Panc1 (cell line): ENCODE measurements around the gene SELL. TPM values are rescaled to one million over a fixed set of nuclear protein-coding genes. Genes with fewer than 3 reads are reported as not detected.

ENCODE experiments used
- ATAC-seq: fragments of 200-7000 bp; cut with Tn5 transposase; 2 replicates; pipeline ENCODE4 v1.9.1; 2020; ENCODE audit warnings: mild to moderate bottlenecking, moderate library complexity
- BruUV-seq: library from RNA; stranded (reverse); fragments of 400-500 nt; replicated peaks from 2 replicates; lab custom pipeline; 2021; lab: Mats Ljungman, UMichigan
- CTCF ChIA-PET: fragments of 300-600 bp; sonication (Branson Sonifier 250); formaldehyde crosslinking; loops from one replicate; lab custom pipeline; 2022; ENCODE audit warnings: antibody characterized with exemption; lab: Charles Lee
- POLR2A ChIA-PET: fragments of 300-600 bp; sonication (Branson Sonifier 250); formaldehyde crosslinking; loops from one replicate; lab custom pipeline; 2022; ENCODE audit warnings: antibody characterized with exemption; lab: Charles Lee
- DNase-seq: peaks from one replicate; pipeline ENCODE4 v3.0.0-alpha.2; 2010; ENCODE audit warnings: low read depth, low spot score
- H3K27ac ChIP-seq: 2 replicates; pipeline ENCODE4 v1.5.1; 2011; ENCODE audit warnings: mild to moderate bottlenecking, low read length, inconsistent platforms
- H3K27me3 ChIP-seq: fragments of 200-500 bp; sonication (Bioruptor generic); 2 replicates; pipeline ENCODE4 v1.6.0; 2014; ENCODE audit warnings: low read length, inconsistent platforms; ENCODE audit not compliant: control insufficient read depth, insufficient read depth
- H3K36me3 ChIP-seq: fragments of 200-500 bp; sonication (Bioruptor generic); 2 replicates; pipeline ENCODE4 v1.5.1; 2014; ENCODE audit warnings: inconsistent platforms, mild to moderate bottlenecking, low read length, moderate library complexity; ENCODE audit not compliant: control insufficient read depth, insufficient read depth
- H3K4me1 ChIP-seq: 2 replicates; pipeline ENCODE4 v1.5.1; 2011; ENCODE audit warnings: inconsistent platforms, mild to moderate bottlenecking, low read length, moderate library complexity; ENCODE audit not compliant: control insufficient read depth, insufficient read depth
- H3K4me3 ChIP-seq, 2 experiments: 2 replicates each; pipeline ENCODE4 v1.5.1; 2011 to 2012; ENCODE audit warnings: low read depth in 2 of 2, low read length in 2 of 2, mild to moderate bottlenecking in 2 of 2, inconsistent platforms in 1 of 2, moderate library complexity in 1 of 2
- H3K9me3 ChIP-seq: fragments of 200-500 bp; sonication (Bioruptor generic); 2 replicates; pipeline ENCODE4 v1.5.1; 2014; ENCODE audit warnings: low read depth, mild to moderate bottlenecking, inconsistent platforms, low read length, moderate library complexity; ENCODE audit not compliant: control insufficient read depth, insufficient read depth
- CTCF ChIP-seq: fragments of 450-650 bp; IDR thresholded peaks from 2 replicates; pipeline ENCODE4 v1.5.1; 2017; ENCODE audit warnings: mild to moderate bottlenecking
- POLR2AphosphoS5 ChIP-seq: IDR thresholded peaks from 2 replicates; pipeline ENCODE4 v1.6.1; 2012; ENCODE audit warnings: mild to moderate bottlenecking, low read depth, low read length, moderate library complexity
- SIN3A ChIP-seq: IDR thresholded peaks from 2 replicates; pipeline ENCODE4 v1.6.1; 2012; ENCODE audit warnings: low read depth, mild to moderate bottlenecking, low read length, moderate library complexity, borderline replicate concordance; ENCODE audit not compliant: insufficient read depth
- TCF7L2 ChIP-seq: IDR thresholded peaks from 2 replicates; pipeline ENCODE4 v1.6.1; 2011; ENCODE audit warnings: mild to moderate bottlenecking, low read depth, low read length, inconsistent platforms
- in situ Hi-C: cut with HindIII; loops from 2 replicates; pipeline ENCODE4 v1.10.0; 2016; ENCODE audit warnings: low sequenced_read_pairs, low pct_unique_long_range_greater_than_20kb
- intact Hi-C: fragments of 100-400 bp; cut with micrococcal nuclease; formaldehyde crosslinking; loops from one replicate; pipeline ENCODE4 v1.10.0; 2022; ENCODE audit not compliant: unreplicated experiment
- total RNA-seq: library from RNA; stranded (reverse); gene quantifications from one replicate; pipeline ENCODE4 v1.2.1, GENCODE V29; 2021; ENCODE audit not compliant: unreplicated experiment
- TF ChIP-seq, protein P1 (sequence below), 2 experiments: IDR thresholded peaks; 2 replicates each; pipeline ENCODE4 v1.6.1; 2011 to 2012; ENCODE audit warnings: low read depth in 2 of 2, control low read depth in 1 of 2, low read length in 1 of 2, mild to moderate bottlenecking in 1 of 2, moderate library complexity in 1 of 2; ENCODE audit not compliant: insufficient read depth in 1 of 2

Gene SELL
- total RNA-seq, 1 experiment from 2014 or later, result 0.31 TPM

DNA sequence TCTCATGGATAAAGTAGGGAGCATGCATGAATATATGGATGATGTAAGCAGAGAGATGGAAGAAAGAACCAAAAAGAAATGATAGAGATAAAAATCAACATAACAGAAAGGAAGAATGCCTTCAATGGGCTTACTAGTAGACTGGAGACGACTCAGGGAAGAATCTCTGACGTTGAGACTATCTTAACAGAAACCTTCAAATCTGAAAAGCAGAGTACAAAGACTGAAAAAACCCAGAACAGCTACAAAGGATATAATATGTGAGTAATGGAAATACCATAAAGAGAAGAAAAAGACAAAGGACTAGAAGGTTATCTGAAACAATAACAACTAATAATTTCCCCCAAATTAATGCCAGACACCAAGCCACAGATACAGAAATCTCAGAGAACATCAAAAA, 63.2 kb downstream of the SELL start:
- DNase-seq (no peak), ATAC-seq (no peak)
- no peaks in the 10 kb centered on the region for H3K4me1 ChIP-seq
- H3K27me3 ChIP-seq, result peaks cover 4% of the 10 kb centered on the region; the same call in 1 of the 2 replicates
- H3K9me3 ChIP-seq, result no peaks in the 10 kb centered on the region
- no peaks in the 10 kb centered on the region for H3K36me3 ChIP-seq
- in situ Hi-C loops, result no loop called here
- POLR2A ChIA-PET, result no interaction called here
- intact Hi-C loops, result no loop called here
- TF ChIP-seq CTCF, result no peak
- TF ChIP-seq, protein P1, sequence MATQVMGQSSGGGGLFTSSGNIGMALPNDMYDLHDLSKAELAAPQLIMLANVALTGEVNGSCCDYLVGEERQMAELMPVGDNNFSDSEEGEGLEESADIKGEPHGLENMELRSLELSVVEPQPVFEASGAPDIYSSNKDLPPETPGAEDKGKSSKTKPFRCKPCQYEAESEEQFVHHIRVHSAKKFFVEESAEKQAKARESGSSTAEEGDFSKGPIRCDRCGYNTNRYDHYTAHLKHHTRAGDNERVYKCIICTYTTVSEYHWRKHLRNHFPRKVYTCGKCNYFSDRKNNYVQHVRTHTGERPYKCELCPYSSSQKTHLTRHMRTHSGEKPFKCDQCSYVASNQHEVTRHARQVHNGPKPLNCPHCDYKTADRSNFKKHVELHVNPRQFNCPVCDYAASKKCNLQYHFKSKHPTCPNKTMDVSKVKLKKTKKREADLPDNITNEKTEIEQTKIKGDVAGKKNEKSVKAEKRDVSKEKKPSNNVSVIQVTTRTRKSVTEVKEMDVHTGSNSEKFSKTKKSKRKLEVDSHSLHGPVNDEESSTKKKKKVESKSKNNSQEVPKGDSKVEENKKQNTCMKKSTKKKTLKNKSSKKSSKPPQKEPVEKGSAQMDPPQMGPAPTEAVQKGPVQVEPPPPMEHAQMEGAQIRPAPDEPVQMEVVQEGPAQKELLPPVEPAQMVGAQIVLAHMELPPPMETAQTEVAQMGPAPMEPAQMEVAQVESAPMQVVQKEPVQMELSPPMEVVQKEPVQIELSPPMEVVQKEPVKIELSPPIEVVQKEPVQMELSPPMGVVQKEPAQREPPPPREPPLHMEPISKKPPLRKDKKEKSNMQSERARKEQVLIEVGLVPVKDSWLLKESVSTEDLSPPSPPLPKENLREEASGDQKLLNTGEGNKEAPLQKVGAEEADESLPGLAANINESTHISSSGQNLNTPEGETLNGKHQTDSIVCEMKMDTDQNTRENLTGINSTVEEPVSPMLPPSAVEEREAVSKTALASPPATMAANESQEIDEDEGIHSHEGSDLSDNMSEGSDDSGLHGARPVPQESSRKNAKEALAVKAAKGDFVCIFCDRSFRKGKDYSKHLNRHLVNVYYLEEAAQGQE (IDR thresholded peaks at IDR 0.05; ENCODE audit: insufficient read depth in 1 of 2, low read depth in 2 of 2, low read length in 1 of 2), result no peak
- no peak for TF ChIP-seq TCF7L2
- no peak for TF ChIP-seq POLR2AphosphoS5
- TF ChIP-seq SIN3A, result no peak
- BruUV-seq, result no TSS peak
- H3K27ac ChIP-seq, result no peak overlapping the region
- CTCF ChIA-PET, result no interaction called here
- H3K4me3 ChIP-seq, result no peak overlapping the region

- ATAC-seq, result no peak
- CTCF ChIA-PET, result no interaction called here
- intact Hi-C loops, result no loop called here
- Histone ChIP-seq H3K27ac (no peak overlapping the region), H3K4me1 (no peaks in the 10 kb centered on the region), H3K36me3 (no peaks in the 10 kb centered on the region), H3K27me3 (peaks cover 4% of the 10 kb centered on the region; the same call in 1 of the 2 replicates), H3K9me3 (no peaks in the 10 kb centered on the region), H3K4me3 (no peak overlapping the region)
- DNase-seq, result no peak
- in situ Hi-C loops, result no loop called here
- POLR2A ChIA-PET, result no interaction called here
- no TSS peak for BruUV-seq
- no peak for TF ChIP-seq SIN3A
- TF ChIP-seq CTCF, result no peak
- TF ChIP-seq POLR2AphosphoS5, result no peak
- TF ChIP-seq, protein P1 (IDR thresholded peaks at IDR 0.05; ENCODE audit: insufficient read depth in 1 of 2, low read depth in 2 of 2, low read length in 1 of 2), result no peak
Observed at GRCh38 chr1:169647512-169647911, 63.9 kb downstream of the SELL start.
